Measurements from ENCODE around the gene FKBP8. TPM values are rescaled to one million over a fixed set of nuclear protein-coding genes. Genes with fewer than 3 reads are reported as not detected.

FKBP8 gene
- total RNA-seq, 4 donors from 2014 or later: 248 to 285 (median 263) TPM

- no peak for DNase-seq (ENCODE audit: low spot score in 2 of 2)
- intact Hi-C loops (cut with DNase I; ENCODE audit: low total_unique reads): no loop called here
- H3K4me3 ChIP-seq (ENCODE audit: low read depth, poor library complexity, severe bottlenecking): no peak overlapping the region
- WGBS, 2 donors: 61 to 72% methylated on average over 12 of the region's 12 CpGs
- no peak for TF ChIP-seq POLR2A (IDR thresholded peaks at IDR 0.05)
- TF ChIP-seq, protein P1, sequence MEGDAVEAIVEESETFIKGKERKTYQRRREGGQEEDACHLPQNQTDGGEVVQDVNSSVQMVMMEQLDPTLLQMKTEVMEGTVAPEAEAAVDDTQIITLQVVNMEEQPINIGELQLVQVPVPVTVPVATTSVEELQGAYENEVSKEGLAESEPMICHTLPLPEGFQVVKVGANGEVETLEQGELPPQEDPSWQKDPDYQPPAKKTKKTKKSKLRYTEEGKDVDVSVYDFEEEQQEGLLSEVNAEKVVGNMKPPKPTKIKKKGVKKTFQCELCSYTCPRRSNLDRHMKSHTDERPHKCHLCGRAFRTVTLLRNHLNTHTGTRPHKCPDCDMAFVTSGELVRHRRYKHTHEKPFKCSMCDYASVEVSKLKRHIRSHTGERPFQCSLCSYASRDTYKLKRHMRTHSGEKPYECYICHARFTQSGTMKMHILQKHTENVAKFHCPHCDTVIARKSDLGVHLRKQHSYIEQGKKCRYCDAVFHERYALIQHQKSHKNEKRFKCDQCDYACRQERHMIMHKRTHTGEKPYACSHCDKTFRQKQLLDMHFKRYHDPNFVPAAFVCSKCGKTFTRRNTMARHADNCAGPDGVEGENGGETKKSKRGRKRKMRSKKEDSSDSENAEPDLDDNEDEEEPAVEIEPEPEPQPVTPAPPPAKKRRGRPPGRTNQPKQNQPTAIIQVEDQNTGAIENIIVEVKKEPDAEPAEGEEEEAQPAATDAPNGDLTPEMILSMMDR (IDR thresholded peaks at IDR 0.05): no peak
Observed at GRCh38 chr19:18483119-18483890, 60.1 kb downstream of the FKBP8 start.

Other genes starting within 250 kb of the FKBP8 start
- gene LSM4, start 220.5 kb downstream of the FKBP8 start, total RNA-seq: 100 to 1,000 TPM in 2 of 4 donors, 10 to 100 TPM in 2; 59.7 to 149 (median 105) TPM
- 1 to 10 TPM; 2.4 to 7.1 (median 4.8) TPM for gene PGPEP1, start 203.0 kb downstream of the FKBP8 start, total RNA-seq
- gene GDF15, start 157.4 kb downstream of the FKBP8 start, total RNA-seq: 1 to 10 TPM in 2 of 4 donors, under 1 TPM in 1, not detected in 1; 0.49 to 5.1 (median 4.5) TPM
- gene LRRC25, start 146.0 kb downstream of the FKBP8 start, total RNA-seq: 1 to 10 TPM in 3 of 4 donors, not detected in 1; 1.2 to 3.4 (median 2.2) TPM
- 10 to 100 TPM; 28.8 to 42.0 (median 36.0) TPM for gene SSBP4, start 124.2 kb downstream of the FKBP8 start, total RNA-seq
- gene ISYNA1, start 105.4 kb downstream of the FKBP8 start, total RNA-seq: 10 to 100 TPM; 16.9 to 29.9 (median 22.3) TPM
- gene ELL, start 21.5 kb downstream of the FKBP8 start, total RNA-seq: 10 to 100 TPM; 21.5 to 37.9 (median 24.8) TPM
- 10 to 100 TPM; 61.9 to 98.5 (median 89.7) TPM for gene KXD1, start 14.3 kb upstream of the FKBP8 start, total RNA-seq
- gene UBA52, start 28.3 kb upstream of the FKBP8 start, total RNA-seq: 1,000 to 10,000 TPM in 1 of 4 donors, 100 to 1,000 TPM in 3; 625 to 1,001 (median 848) TPM
- gene REX1BD, start 45.2 kb upstream of the FKBP8 start, total RNA-seq: 100 to 1,000 TPM in 3 of 4 donors, 10 to 100 TPM in 1; 91.8 to 119 (median 107) TPM
- 10 to 100 TPM; 27.7 to 90.8 (median 40.1) TPM for gene CRLF1, start 63.2 kb upstream of the FKBP8 start, total RNA-seq
- under 1 TPM in 3 of 4 donors, not detected in 1; 0.46 to 0.63 (median 0.52) TPM for gene TMEM59L, start 69.3 kb upstream of the FKBP8 start, total RNA-seq
- gene KLHL26, start 93.5 kb upstream of the FKBP8 start, total RNA-seq: 10 to 100 TPM in 3 of 4 donors, 1 to 10 TPM in 1; 7.9 to 23.2 (median 18.2) TPM
- gene CRTC1, start 140.1 kb upstream of the FKBP8 start, total RNA-seq: 1 to 10 TPM; 2.1 to 5.5 (median 4.2) TPM
- gene COMP, start 247.7 kb upstream of the FKBP8 start, total RNA-seq: 10 to 100 TPM; 12.6 to 18.3 (median 14.9) TPM

Measured in lower leg skin (tissue), 4 donors.